Effector memory CD8-positive, alpha-beta T cell (primary cell): ENCODE results near the gene TRAPPC2.

Experiments used
- ATAC-seq: fragments of 150-1000 bp; cut with Tn5 transposase; replicated peaks from 2 replicates; pipeline ENCODE4 v1.10.0; 2021; ENCODE audit warnings: mild to moderate bottlenecking, moderate library complexity
- DNase-seq, 3 experiments: peaks; one replicate each; pipeline ENCODE4 v3.0.0; 2021
- H3K27ac Mint-ChIP-seq, 2 donors: one replicate each; pipeline ENCODE4 v1.8.0; 2022; ENCODE audit warnings: mild to moderate bottlenecking in 2 of 2, mixed read lengths in 2 of 2, moderate library complexity in 2 of 2
- H3K27me3 Mint-ChIP-seq, 2 donors: one replicate each; pipeline ENCODE4 v1.8.0; 2022; ENCODE audit warnings: mixed read lengths in 2 of 2
- H3K36me3 Mint-ChIP-seq: one replicate; pipeline ENCODE4 v1.8.0; 2022; ENCODE audit warnings: mild to moderate bottlenecking, moderate library complexity, mixed read lengths; ENCODE audit not compliant: insufficient read depth
- H3K4me1 Mint-ChIP-seq, 2 donors: one replicate each; pipeline ENCODE4 v1.8.0; 2022; ENCODE audit warnings: low read depth in 2 of 2, mixed read lengths in 2 of 2
- H3K4me3 Mint-ChIP-seq, 2 donors: one replicate each; pipeline ENCODE4 v1.8.0; 2022; ENCODE audit warnings: mild to moderate bottlenecking in 2 of 2, mixed read lengths in 2 of 2, moderate library complexity in 2 of 2
- H3K9me3 Mint-ChIP-seq, 2 donors: one replicate each; pipeline ENCODE4 v1.8.0; 2022; ENCODE audit warnings: mixed read lengths in 2 of 2

The TRAPPC2 gene

DNA sequence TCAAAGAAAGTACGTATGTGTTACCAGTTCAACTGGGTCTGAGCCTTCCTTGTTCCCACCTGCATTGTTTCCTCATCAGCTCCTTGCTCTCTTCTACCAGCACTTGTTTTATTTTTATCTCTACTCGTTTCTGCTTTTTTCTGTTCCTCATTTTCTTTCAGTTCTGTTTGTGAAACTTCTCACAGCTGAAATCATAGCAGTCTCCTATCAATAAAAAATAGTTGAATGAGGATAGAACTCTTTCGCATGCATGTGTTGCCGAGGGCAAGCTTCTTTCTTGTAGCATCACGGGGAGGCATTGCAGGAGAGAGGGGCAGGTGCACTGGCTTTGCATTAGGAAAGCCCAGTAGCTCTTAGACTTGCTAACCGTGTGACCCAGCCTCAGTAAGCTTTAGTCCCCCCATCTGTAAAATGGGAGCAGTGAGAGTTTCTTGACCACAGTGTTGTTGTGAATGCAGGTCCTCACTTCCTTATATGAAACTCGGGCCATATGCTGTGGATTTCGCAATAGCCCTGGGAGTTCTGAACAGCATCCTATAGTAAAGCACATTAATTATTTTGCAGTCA is 24.8 kb upstream of the TRAPPC2 start:
- ATAC-seq (no peak), DNase-seq (no peak)
- Mint-ChIP-seq H3K4me1 (peaks cover 7 to 8% of the 10 kb centered on the region in 2 donors), H3K4me3 (no peak overlapping the region), H3K27ac (no peak overlapping the region), H3K36me3 (peaks cover 71% of the 10 kb centered on the region), H3K9me3 (no peaks in the 10 kb centered on the region), H3K27me3 (no peaks in the 10 kb centered on the region)

DNA sequence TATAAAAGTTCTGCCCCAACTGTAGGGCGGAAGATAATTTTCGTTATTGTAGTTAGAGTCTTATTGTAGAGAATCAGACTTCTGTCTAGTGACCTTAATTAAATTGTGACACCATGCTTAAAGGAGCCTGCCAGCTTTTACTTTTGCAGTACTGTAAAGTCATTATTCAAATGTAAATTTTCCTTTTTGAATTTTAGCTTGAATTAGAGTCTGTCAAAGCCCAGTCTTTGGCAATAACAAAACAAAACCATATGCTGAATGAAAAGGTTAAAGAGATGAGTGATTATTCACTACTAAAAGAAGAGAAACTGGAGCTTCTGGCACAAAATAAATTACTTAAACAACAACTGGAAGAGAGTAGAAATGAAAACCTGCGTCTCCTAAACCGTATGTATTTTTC is 22.0 kb upstream of the TRAPPC2 start:
- Mint-ChIP-seq H3K9me3 (no peaks in the 10 kb centered on the region), H3K27ac (no peak overlapping the region), H3K4me3 (no peak overlapping the region), H3K36me3 (peaks cover 69% of the 10 kb centered on the region), H3K27me3 (no peaks in the 10 kb centered on the region), H3K4me1 (peaks cover 13 to 15% of the 10 kb centered on the region in 2 donors)
- ATAC-seq (no peak), DNase-seq (no peak)

DNA sequence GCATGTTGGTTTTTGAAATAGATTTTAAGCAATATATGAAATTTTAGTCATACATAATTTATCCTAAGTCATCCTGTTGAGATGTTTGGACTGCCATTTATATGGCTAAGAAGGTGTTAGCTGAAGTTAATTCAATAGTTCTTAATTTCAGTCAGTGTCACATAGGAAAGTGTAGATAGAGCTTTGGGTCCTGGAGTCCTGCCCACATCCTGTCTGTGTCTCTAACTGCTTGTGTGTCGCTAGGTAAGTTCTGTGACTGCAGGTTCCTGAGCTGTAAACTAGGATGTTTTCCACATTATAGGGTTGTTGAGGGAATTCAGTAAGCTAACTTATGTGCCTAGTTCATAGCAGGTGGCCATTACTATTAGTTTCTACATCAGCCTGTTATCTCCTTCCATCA is 20.8 kb upstream of the TRAPPC2 start:
- Mint-ChIP-seq H3K9me3 (no peaks in the 10 kb centered on the region), H3K27ac (no peak overlapping the region), H3K36me3 (peaks cover 59% of the 10 kb centered on the region), H3K4me1 (peaks cover 18 to 19% of the 10 kb centered on the region in 2 donors), H3K27me3 (no peaks in the 10 kb centered on the region), H3K4me3 (no peak overlapping the region)
- DNase-seq (peak in 1 of 3 experiments; percentile 1), ATAC-seq (peak; percentile 81)

DNA sequence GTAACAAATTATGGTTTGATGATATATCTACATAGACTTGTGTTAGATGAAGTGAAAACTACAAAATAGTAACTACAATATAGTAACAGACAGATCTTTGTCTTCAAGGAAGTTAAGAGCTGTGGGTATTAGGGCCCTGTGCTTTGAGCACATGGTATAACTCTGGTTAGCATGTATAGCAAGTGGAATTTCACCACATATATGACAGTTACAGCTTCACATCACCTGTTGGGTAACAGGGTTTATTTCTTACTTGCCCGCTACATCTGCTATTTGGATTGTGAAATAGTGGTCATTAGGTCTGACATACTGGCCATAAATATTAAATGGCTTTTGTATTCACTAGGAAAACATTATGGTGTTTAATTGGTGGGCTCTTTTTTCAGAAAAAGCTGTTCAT is 20.3 kb upstream of the TRAPPC2 start:
- H3K36me3 Mint-ChIP-seq, result peaks cover 54% of the 10 kb centered on the region
- DNase-seq (no peak), ATAC-seq (no peak)
- no peak overlapping the region for H3K27ac Mint-ChIP-seq
- H3K27me3 Mint-ChIP-seq, result no peaks in the 10 kb centered on the region
- no peak overlapping the region for H3K4me3 Mint-ChIP-seq
- no peaks in the 10 kb centered on the region for H3K9me3 Mint-ChIP-seq
- H3K4me1 Mint-ChIP-seq, result peaks cover 21 to 22% of the 10 kb centered on the region in 2 donors

DNA sequence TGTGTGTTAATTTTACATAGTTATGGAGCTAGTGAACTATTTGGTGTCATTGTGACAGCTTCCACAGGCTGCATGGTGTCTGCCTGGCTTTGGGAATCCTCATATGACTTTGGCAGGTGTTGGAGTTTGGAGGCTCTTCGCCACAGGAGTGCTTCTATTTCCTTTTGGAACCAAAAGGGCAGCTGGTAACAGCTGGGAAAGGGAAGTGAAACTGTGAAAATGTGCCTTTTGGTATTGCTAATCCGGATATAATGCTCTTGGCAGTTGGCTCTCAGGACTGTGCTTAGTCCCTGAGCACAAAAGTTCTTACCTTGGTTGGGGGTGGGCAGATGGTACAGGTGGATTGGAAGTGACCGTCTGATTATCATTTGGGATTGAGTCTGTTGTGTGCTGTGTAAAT is 18.2 kb upstream of the TRAPPC2 start:
- no peaks in the 10 kb centered on the region for H3K9me3 Mint-ChIP-seq
- H3K27me3 Mint-ChIP-seq, result no peaks in the 10 kb centered on the region
- peak overlapping the region; percentile 79 to 91 for H3K27ac Mint-ChIP-seq
- DNase-seq, result no peak
- H3K36me3 Mint-ChIP-seq, result peaks cover 47% of the 10 kb centered on the region
- no peak overlapping the region for H3K4me3 Mint-ChIP-seq
- no peak for ATAC-seq
- H3K4me1 Mint-ChIP-seq, result peaks cover 17% of the 10 kb centered on the region in 2 donors

DNA sequence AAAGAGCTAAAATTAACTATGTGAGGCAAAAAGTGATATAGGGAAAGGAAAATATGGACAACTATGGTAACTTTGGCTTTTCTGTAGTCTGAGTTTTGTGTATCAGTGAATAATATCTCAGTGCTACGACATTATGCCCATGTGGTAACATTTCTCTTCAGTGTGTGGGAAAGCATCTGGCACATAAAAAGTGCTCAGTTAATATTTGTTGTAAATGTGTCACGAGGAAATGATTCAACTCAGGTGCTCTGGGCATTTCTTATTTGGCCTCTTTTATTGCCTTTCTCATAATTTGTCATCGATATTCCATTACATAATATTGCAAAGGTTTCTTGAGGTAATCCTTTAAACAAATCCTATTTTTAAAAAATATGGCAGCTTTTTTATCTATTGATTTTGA is 17.7 kb upstream of the TRAPPC2 start:
- no peak for DNase-seq
- Mint-ChIP-seq H3K4me3 (no peak overlapping the region), H3K27me3 (no peaks in the 10 kb centered on the region), H3K9me3 (no peaks in the 10 kb centered on the region), H3K36me3 (peaks cover 45% of the 10 kb centered on the region), H3K4me1 (peaks cover 22% of the 10 kb centered on the region in 2 donors), H3K27ac (no peak overlapping the region)
- ATAC-seq, result no peak

DNA sequence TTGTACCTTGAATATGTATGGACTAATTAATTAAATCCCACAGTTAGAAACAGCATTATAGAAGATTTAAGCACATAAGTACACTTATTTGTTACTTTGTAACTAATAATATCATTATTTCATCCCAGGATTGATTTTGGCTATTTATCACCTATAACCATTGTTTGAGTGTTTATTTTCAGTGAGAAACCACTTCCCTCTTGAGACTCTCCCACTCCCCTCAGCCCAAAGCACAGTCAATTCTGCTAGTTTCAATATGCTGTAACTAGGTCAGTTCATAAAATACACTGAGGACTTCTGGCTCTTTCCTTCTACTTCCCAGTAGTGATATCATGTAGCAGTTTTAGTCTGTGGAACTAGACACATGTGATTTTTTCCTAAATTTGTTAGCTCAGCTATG is 16.4 kb upstream of the TRAPPC2 start:
- Mint-ChIP-seq H3K27ac (peak overlapping the region in 1 of 2 donors; percentile 89), H3K9me3 (no peaks in the 10 kb centered on the region), H3K4me1 (peaks cover 23 to 25% of the 10 kb centered on the region in 2 donors), H3K4me3 (no peak overlapping the region), H3K36me3 (peaks cover 46% of the 10 kb centered on the region), H3K27me3 (no peaks in the 10 kb centered on the region)
- ATAC-seq (peak; percentile 37), DNase-seq (no peak)

DNA sequence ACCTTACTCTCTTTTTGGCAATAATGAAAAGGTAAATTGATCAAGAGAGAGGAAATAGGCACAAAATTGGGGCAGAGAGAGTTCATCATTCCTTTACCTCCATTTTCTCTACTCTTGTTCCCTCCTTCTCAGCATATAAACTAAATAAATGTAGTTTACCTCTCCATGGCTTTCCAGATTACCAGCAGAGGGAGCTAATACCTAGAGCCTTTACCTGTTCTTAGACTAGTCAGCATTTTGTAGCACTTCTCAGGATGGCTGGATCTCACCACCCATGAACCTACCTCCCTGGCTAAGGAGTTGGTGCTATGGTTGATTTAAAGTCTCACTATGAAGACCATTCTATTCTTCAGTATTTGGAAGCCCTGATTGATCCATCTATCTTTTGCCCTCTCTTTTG is 15.8 kb upstream of the TRAPPC2 start:
- peak overlapping the region; percentile 75 to 89 for H3K27ac Mint-ChIP-seq
- H3K36me3 Mint-ChIP-seq, result peaks cover 44% of the 10 kb centered on the region

DNA sequence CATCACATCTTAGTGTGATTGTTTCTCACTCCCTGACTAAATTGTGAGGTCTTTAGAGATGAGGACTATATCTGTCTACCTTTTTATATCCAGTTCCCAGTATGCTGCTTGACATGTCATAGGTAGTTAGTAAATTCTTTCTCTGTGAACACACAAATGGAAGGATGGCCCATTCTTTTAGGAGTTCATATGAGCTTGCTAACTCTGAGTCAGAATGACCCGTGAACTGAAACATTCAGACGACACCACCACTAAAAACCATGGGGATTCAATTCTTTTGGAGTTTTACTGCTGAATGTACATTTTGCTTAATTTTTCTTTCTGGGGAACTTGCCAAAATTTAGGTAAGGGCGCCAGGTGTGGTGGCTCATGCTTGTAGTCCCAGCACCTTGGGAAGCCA is 14.1 kb upstream of the TRAPPC2 start:
- Mint-ChIP-seq H3K27me3 (no peaks in the 10 kb centered on the region), H3K4me1 (peaks cover 23 to 26% of the 10 kb centered on the region in 2 donors), H3K4me3 (no peak overlapping the region), H3K36me3 (peaks cover 42% of the 10 kb centered on the region), H3K27ac (no peak overlapping the region), H3K9me3 (no peaks in the 10 kb centered on the region)
- DNase-seq, result no peak
- no peak for ATAC-seq

More for the DNA sequence above, 15.8 kb upstream of the TRAPPC2 start:
- peaks cover 23 to 25% of the 10 kb centered on the region in 2 donors for H3K4me1 Mint-ChIP-seq
- no peak overlapping the region for H3K4me3 Mint-ChIP-seq
- H3K9me3 Mint-ChIP-seq, result no peaks in the 10 kb centered on the region
- ATAC-seq (peak; percentile 71), DNase-seq (peak in 1 of 3 experiments; percentile 5)
- H3K27me3 Mint-ChIP-seq, result no peaks in the 10 kb centered on the region

DNA sequence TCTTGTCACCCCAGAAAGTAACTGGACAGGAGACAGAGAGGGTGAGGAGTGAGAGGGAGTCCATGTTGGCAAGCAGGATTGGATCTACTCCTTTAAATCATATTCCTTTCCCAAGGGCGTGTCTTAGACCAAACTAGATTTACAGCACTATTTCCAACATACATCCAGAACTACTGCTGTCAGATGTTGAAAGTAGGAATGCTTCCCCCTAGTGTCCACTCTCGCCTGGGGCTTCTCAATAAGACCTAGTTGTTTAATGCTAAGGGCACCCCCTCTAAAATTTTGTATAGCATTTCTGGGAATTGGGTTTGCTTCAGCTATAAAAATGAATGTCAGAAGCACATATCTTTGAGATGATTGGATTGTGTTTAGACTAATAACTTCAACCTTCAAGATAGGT is 13.4 kb upstream of the TRAPPC2 start:
- peak overlapping the region in 1 of 2 donors; percentile 88 for H3K27ac Mint-ChIP-seq
- H3K4me3 Mint-ChIP-seq, result no peak overlapping the region
- peak; percentile 60 for ATAC-seq
- H3K9me3 Mint-ChIP-seq, result no peaks in the 10 kb centered on the region
- DNase-seq, result peak; percentile 12 to 39 (median 17)
- no peaks in the 10 kb centered on the region for H3K27me3 Mint-ChIP-seq
- peaks cover 18 to 26% of the 10 kb centered on the region in 2 donors for H3K4me1 Mint-ChIP-seq
- peaks cover 36% of the 10 kb centered on the region for H3K36me3 Mint-ChIP-seq

DNA sequence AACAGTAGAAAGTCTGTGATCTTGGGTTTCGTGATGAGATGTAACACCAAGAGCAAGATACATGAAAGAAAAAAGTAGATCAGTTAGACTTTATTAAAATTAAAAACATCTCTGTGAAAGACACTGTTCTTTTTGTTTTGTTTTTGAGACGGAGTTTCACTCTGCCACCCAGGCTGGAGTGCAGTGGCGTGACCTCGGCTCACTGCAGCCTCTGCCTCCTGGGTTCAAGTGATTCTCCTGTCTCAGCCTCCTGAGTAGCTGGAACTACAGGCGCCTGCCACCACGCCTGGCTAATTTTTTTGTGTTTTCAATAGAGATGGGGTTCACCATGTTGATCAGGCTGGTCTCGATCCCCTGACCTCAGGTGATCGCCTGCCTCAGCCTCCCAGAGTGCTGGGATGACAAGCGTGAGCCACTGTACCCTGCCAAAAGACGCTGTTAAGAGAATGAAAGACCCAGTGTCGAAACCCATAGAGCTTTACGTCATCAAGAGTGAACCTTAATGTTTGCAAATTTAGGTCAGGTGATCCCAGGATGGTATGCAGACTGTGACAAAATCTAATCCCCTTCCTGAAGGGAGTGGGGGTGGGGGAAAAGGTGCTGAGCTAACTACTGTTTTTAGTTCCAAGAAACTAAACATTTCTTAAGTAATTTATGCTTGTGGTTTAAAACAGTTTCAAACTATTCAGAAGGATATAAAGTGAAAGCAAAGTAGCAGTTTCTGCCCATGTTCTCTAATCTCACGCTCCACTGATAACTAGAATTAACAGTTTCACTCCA is 8.2 kb upstream of the TRAPPC2 start:
- Mint-ChIP-seq H3K27ac (peak overlapping the region; percentile 96 to 98), H3K9me3 (no peaks in the 10 kb centered on the region), H3K36me3 (peaks cover 53% of the 10 kb centered on the region), H3K4me3 (peak overlapping the region; percentile 75 to 79), H3K4me1 (peaks cover 13 to 26% of the 10 kb centered on the region in 2 donors), H3K27me3 (no peaks in the 10 kb centered on the region)
- DNase-seq (peak; percentile 37 to 42 (median 38)), ATAC-seq (peak; percentile 95)

DNA sequence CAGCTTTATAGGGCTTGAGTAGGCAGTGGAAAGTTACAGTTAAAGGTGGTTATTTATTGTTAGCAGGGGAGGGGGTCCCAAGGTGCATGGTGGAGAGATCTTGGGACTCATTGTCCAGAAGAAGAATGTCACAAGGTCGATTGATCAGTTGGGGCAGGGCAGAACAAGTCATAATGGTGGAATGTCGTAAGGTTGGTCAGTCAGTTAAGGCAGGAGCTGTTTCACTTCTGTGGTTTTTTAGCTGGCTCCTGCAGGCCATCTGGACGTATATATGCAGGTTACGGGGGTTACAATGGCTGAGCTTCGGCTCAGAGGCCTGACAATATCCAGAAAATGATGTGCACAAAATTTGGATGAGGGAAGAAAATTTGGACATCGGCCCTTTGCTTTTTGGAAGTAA is 7.3 kb upstream of the TRAPPC2 start:
- ATAC-seq (no peak), DNase-seq (no peak)
- peaks cover 52% of the 10 kb centered on the region for H3K36me3 Mint-ChIP-seq
- H3K27me3 Mint-ChIP-seq, result no peaks in the 10 kb centered on the region
- peak overlapping the region; percentile 96 to 98 for H3K27ac Mint-ChIP-seq
- no peaks in the 10 kb centered on the region for H3K9me3 Mint-ChIP-seq
- peaks cover 9 to 21% of the 10 kb centered on the region in 2 donors for H3K4me1 Mint-ChIP-seq
- peak overlapping the region; percentile 75 to 79 for H3K4me3 Mint-ChIP-seq

DNA sequence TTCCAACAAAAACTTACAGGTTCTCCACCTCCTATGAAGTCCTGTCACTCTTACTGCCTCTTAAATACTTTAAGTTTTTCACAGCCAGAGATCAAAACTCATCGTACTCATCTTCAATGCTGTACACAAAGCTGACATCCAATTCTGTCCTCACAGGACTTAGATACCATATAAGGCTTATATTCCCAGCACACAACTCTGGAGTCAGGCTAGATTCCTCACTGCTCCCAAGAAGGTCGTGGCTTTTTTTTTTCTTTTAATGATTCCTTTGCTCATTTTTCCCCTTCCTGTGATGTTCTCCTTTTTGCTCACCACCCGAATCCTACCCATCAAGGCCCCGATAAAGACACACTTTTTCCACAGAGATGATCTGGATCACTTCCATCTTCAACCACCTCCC is 914 bp downstream of the TRAPPC2 start:
- no peaks in the 10 kb centered on the region for H3K9me3 Mint-ChIP-seq
- DNase-seq (no peak), ATAC-seq (no peak)
- peaks cover 26 to 39% of the 10 kb centered on the region in 2 donors for H3K4me1 Mint-ChIP-seq
- H3K27ac Mint-ChIP-seq, result peak overlapping the region; percentile 97 to 98
- H3K27me3 Mint-ChIP-seq, result no peaks in the 10 kb centered on the region
- peak overlapping the region; percentile 96 for H3K4me3 Mint-ChIP-seq
- H3K36me3 Mint-ChIP-seq, result peaks cover 14% of the 10 kb centered on the region
